Suprapubic skin (tissue), 4 donors: ENCODE measurements around the gene PPEF2. TPM values are rescaled to one million over a fixed set of nuclear protein-coding genes. Genes with fewer than 3 reads are reported as not detected.

Experiments used
- DNase-seq, 2 donors: peaks; one replicate each; pipeline ENCODE4 v3.0.0-alpha.2; 2019; ENCODE audit warnings: low spot score in 2 of 2
- H3K27ac ChIP-seq: fragments of 200-600 bp; sonication (generic); one replicate; pipeline ENCODE4 v1.5.1; 2019
- H3K27me3 ChIP-seq: fragments of 200-600 bp; sonication (generic); one replicate; pipeline ENCODE4 v1.5.1; 2019
- H3K36me3 ChIP-seq: fragments of 200-600 bp; sonication (generic); one replicate; pipeline ENCODE4 v1.5.1; 2019
- H3K4me1 ChIP-seq: fragments of 200-600 bp; sonication (generic); one replicate; pipeline ENCODE4 v1.5.1; 2019
- H3K4me3 ChIP-seq: fragments of 200-600 bp; sonication (generic); one replicate; pipeline ENCODE4 v1.5.1; 2019; ENCODE audit warnings: mild to moderate bottlenecking
- H3K9me3 ChIP-seq: fragments of 200-600 bp; sonication (generic); one replicate; pipeline ENCODE4 v1.5.1; 2019
- EP300 ChIP-seq: sonication (generic); formaldehyde crosslinking; IDR thresholded peaks from one replicate; pipeline ENCODE4 v1.6.1; 2017; ENCODE audit warnings: antibody characterized with exemption
- POLR2A ChIP-seq, 2 donors: fragments of 450-650 bp; IDR thresholded peaks; one replicate each; pipeline ENCODE4 v1.6.1; 2017; ENCODE audit warnings: antibody characterized with exemption in 2 of 2, mild to moderate bottlenecking in 2 of 2, moderate library complexity in 2 of 2
- POLR2AphosphoS5 ChIP-seq, 3 donors: sonication (generic); formaldehyde crosslinking; IDR thresholded peaks; one replicate each; pipeline ENCODE4 v1.6.1; 2017; ENCODE audit warnings: antibody characterized with exemption in 3 of 3
- WGBS: methylation state at CpG from one replicate; pipeline ENCODE4 v1.1.5; 2018; 5-methylcytosine and 5-hydroxymethylcytosine counted together
- total RNA-seq, 4 donors: library from RNA; depleted of rRNA; stranded (reverse); fragments of >200 nt; gene quantifications; one replicate each; pipeline ENCODE4 v1.1.0, GENCODE V29; 2016
- TF ChIP-seq, protein P1 (sequence below), 2 donors: fragments of 200-600 bp in 1 of 2; fragments of 450-650 bp in 1 of 2; sonication (generic) in 1 of 2; IDR thresholded peaks; one replicate each; pipeline ENCODE4 v1.5.1; 2016 to 2019; ENCODE audit warnings: antibody characterized with exemption in 2 of 2, mild to moderate bottlenecking in 1 of 2, moderate library complexity in 1 of 2

Gene PPEF2, protein sequence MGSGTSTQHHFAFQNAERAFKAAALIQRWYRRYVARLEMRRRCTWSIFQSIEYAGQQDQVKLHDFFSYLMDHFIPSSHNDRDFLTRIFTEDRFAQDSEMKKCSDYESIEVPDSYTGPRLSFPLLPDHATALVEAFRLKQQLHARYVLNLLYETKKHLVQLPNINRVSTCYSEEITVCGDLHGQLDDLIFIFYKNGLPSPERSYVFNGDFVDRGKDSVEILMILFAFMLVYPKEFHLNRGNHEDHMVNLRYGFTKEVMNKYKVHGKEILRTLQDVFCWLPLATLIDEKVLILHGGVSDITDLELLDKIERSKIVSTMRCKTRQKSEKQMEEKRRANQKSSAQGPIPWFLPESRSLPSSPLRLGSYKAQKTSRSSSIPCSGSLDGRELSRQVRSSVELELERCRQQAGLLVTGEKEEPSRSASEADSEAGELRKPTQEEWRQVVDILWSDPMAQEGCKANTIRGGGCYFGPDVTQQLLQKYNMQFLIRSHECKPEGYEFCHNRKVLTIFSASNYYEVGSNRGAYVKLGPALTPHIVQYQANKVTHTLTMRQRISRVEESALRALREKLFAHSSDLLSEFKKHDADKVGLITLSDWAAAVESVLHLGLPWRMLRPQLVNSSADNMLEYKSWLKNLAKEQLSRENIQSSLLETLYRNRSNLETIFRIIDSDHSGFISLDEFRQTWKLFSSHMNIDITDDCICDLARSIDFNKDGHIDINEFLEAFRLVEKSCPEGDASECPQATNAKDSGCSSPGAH
- total RNA-seq, result not detected

DNA sequence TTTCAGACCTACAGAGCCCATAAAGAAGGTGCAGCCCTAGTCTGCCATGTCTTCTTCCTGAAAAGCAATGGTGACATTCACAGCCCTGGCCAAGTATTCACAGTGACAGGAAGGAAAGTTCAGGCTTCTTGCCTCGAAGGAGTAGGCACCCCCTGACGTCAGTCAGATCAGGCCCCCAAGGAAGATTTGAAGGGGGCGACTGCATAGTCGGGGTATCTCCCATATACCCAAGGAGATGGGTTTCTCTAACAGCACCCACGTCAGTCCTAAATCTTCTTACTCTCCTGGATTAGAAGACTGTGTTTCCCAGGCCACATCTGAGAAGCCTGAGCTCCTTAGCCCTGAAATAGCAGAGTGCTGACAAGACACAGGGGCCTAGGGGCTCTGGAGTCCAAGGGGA lies at the start of gene PPEF2:
PPEF2 (minus strand) TSS at position 101 of the 400 bp plus-strand sequence. CDS start 6,127 bp downstream, outside the sequence.
- H3K27ac ChIP-seq, result no peak within 1 kb of the TSS
- no peaks in the 10 kb centered on the region for H3K36me3 ChIP-seq
- 89% methylated on average over 3 of the region's 5 CpGs for WGBS
- TF ChIP-seq, protein P1, sequence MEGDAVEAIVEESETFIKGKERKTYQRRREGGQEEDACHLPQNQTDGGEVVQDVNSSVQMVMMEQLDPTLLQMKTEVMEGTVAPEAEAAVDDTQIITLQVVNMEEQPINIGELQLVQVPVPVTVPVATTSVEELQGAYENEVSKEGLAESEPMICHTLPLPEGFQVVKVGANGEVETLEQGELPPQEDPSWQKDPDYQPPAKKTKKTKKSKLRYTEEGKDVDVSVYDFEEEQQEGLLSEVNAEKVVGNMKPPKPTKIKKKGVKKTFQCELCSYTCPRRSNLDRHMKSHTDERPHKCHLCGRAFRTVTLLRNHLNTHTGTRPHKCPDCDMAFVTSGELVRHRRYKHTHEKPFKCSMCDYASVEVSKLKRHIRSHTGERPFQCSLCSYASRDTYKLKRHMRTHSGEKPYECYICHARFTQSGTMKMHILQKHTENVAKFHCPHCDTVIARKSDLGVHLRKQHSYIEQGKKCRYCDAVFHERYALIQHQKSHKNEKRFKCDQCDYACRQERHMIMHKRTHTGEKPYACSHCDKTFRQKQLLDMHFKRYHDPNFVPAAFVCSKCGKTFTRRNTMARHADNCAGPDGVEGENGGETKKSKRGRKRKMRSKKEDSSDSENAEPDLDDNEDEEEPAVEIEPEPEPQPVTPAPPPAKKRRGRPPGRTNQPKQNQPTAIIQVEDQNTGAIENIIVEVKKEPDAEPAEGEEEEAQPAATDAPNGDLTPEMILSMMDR (IDR thresholded peaks at IDR 0.05), result no peak
- TF ChIP-seq EP300 (no peak), POLR2AphosphoS5 (IDR thresholded peaks at IDR 0.05) (no peak), POLR2A (IDR thresholded peaks at IDR 0.05) (no peak)
- H3K4me1 ChIP-seq, result no peaks in the 10 kb centered on the region
- H3K27me3 ChIP-seq, result no peaks in the 10 kb centered on the region
- no peak within 1 kb of the TSS for H3K4me3 ChIP-seq
- DNase-seq, result no peak
- H3K9me3 ChIP-seq, result no peaks in the 10 kb centered on the region

DNA sequence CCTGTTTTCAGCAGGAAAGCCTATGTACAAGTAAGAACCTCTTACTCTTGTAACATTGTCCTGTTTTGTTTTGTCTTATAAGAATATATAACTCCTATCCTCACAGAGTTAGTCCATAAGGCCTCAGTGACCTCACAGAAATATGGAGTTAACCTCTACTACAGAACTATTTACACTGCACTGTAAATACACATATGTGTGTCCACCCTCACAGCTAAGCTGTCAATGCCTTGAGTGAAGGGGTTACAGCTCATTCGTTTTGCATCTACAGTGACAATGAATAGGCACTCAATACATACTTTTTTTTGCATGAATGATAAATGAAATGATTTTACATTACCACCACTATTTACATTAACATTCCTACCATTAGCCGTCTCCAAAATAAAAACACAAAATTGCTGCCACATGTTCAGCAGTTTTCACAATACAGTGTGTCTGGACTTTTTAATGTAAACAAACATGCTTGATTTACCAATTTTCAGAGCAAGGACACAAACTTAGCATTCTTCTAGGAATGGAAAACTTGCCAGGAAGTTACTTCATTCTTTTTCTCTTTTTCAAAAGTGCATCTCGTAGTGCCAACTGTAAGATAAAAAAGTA lies 48.1 kb upstream of the PPEF2 start:
- H3K4me1 ChIP-seq, result no peaks in the 10 kb centered on the region
- H3K4me3 ChIP-seq, result no peak overlapping the region
- 75% methylated on average over 3 of the region's 3 CpGs for WGBS
- H3K9me3 ChIP-seq, result no peaks in the 10 kb centered on the region
- no peak overlapping the region for H3K27ac ChIP-seq
- no peak for TF ChIP-seq EP300
- TF ChIP-seq, protein P1 (IDR thresholded peaks at IDR 0.05), result no peak
- no peak for TF ChIP-seq POLR2AphosphoS5 (IDR thresholded peaks at IDR 0.05)
- TF ChIP-seq POLR2A (IDR thresholded peaks at IDR 0.05), result no peak
- H3K36me3 ChIP-seq, result peaks cover 74% of the 10 kb centered on the region
- no peak for DNase-seq
- H3K27me3 ChIP-seq, result no peaks in the 10 kb centered on the region

DNA sequence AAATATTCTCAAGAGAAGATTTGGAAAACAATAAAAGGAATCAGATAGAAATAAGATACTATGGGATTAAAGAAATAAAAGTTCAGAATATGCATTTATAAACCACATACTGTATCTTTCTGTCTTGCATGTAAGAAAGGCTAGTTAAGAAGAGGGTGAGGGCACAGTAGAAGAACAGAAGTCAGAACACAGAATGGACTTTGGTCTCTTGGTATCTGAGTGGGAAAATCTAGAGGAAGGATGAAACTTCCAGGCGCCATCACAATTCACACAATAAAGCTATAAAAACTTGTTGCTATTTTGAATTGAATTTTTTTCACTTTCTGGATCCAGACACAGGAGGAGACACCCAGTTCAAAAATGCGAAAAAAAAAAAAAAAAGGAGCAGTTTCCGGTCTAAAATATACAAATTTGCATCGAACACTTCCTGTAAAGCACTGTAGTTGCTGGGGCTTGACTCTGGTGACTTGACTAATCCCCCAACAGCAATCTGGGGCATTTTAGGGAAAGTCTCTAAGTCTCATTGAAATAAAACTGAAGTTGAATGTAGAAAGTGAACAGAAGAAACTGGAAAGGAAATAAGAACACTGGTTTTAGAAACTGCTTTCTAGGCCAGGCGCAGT lies 46.7 kb upstream of the PPEF2 start:
- Histone ChIP-seq H3K36me3 (peaks cover 60% of the 10 kb centered on the region), H3K9me3 (no peaks in the 10 kb centered on the region), H3K27ac (no peak overlapping the region), H3K4me3 (no peak overlapping the region), H3K27me3 (no peaks in the 10 kb centered on the region), H3K4me1 (no peaks in the 10 kb centered on the region)
- TF ChIP-seq, protein P1 (IDR thresholded peaks at IDR 0.05), result no peak
- TF ChIP-seq POLR2A (IDR thresholded peaks at IDR 0.05) (no peak), POLR2AphosphoS5 (IDR thresholded peaks at IDR 0.05) (no peak), EP300 (no peak)
- 67% methylated on average over 5 of the region's 5 CpGs for WGBS
- no peak for DNase-seq

DNA sequence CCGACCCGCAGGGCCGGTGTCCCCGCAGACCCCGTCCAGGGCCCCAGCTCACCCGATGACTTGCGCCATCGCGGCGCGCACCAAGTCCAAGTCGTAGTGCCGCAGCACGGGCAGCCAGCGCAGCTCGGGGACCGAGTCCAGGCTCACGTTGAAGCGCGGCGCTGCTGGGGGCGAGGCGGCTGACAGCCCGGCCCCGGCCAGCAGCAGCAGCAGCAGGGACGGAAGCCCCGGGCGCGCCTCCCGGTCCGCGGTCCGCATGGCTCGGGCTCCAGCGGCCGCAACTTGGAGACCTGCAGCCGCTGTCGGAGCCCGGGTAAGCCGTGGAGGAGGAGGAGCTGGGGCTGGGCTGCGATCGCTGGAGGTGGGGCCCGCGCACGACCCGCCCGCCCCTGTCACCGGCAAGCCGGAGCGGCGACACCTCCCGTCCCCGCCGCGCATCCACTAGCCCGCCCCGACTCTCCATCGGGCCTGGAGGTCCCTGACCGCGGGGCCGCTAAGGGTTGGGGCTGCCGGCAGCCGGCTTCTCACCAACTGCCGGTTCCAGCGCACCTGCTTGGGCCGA lies 38.5 kb upstream of the PPEF2 start, which contains the start of gene NAAA:
NAAA (minus strand) TSS at position 322 of the 562 bp plus-strand sequence; CDS start at position 258, 64 bp downstream.
- peak in 1 of 3 donors; percentile 24 for TF ChIP-seq POLR2AphosphoS5 (IDR thresholded peaks at IDR 0.05)
- TF ChIP-seq EP300, result no peak
- TF ChIP-seq POLR2A (IDR thresholded peaks at IDR 0.05), result no peak
- TF ChIP-seq, protein P1 (IDR thresholded peaks at IDR 0.05), result no peak
- Histone ChIP-seq H3K36me3 (no peaks in the 10 kb centered on the region), H3K9me3 (no peaks in the 10 kb centered on the region), H3K27me3 (no peaks in the 10 kb centered on the region), H3K4me3 (peak within 1 kb of the TSS; percentile 93), H3K4me1 (peaks cover 9% of the 10 kb centered on the region), H3K27ac (peak within 1 kb of the TSS; percentile 85)
- 1% methylated on average over 53 of the region's 66 CpGs for WGBS
- peak; percentile 92 to 93 for DNase-seq
